NCI-H1092 treated with DMSO at 0.1 percent for 48 hours (cell line): ENCODE measurements around the gene CORO6.

Experiments used
- DNase-seq: peaks from one replicate; lab custom pipeline; 2025; lab: John Stamatoyannopoulos, UW

The CORO6 gene

DNA sequence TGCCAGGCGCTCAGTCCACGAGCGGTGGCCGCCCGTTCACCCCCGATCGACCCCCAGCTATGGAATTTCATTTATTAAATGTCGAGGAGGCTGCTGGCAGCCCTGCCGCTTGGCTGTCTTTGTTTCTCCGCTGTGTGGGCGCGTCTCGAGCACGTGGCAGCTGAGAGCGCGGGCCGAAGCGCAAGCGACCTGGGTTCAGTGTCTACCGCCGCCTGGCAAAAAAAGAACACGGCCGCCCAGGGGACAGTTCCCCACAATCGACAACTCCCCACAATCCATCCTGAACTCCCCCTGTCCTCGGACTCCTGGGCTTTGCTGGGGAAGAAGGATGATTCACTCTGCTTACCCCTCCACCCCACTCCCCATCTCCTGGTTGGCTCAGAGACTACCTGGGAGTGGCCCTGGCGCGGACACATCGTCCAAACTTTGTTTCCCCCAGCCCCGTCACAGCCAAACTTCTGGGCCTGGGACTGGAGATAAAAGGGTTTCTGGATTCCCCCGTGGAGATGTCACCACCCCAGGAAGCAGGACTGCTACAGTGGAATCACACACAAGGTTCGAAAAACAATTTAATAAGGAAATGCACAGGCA, 31.5 kb downstream of the CORO6 start:
- peak; percentile 82 for DNase-seq

GRCh38 chr17:29590411-29591145, 32.1 kb downstream of the CORO6 start:
- peak; percentile 82 for DNase-seq

DNA sequence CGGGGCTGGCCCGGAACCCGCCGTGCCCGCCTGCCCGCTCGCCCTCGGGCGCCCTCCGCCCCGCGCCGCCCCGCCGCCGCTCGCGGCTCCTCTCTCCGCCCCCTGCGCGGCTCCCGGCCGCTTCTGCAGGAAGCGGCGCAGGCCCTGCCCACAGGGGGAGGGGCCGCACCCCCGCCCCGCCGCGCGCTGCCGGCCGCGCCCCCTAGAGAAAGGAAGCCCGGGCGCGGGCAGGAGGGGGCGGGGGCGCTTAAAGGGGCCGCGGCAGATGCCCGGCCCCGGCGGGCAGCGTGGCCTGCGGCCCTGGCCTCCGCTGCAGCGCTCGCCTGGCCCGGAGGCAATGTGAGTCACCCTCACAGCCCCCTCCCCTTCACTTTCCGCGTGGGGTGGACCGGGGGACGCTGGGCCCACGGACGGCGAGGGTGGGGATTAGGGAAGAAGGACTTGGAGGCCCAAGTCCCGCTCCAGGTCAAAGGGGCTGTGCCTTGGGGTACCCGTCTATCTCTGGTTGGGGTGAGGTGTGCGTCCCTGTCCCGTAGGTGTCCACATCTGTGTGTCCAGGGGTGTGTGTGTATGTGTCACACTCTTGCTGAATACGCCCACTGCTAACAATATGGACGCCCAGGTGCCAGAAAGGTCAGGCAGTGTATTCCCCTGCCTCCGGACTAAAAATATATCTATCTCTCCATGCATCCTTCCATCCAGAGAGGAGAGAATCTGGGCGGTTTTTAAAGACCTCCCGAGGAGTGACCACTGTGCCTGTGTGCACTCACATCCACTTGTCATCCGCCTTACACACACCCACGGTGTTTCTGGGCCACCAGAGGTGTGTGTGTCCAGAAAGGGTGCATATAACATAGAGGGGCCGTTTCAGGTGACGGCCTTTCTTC, 32.9 kb downstream of the CORO6 start, which contains the start of gene GIT1:
Gene GIT1 (minus strand): TSS at position 125 of the 887 bp plus-strand sequence. CDS start 270 bp downstream, outside the sequence.
- DNase-seq: peak; percentile 80

DNA sequence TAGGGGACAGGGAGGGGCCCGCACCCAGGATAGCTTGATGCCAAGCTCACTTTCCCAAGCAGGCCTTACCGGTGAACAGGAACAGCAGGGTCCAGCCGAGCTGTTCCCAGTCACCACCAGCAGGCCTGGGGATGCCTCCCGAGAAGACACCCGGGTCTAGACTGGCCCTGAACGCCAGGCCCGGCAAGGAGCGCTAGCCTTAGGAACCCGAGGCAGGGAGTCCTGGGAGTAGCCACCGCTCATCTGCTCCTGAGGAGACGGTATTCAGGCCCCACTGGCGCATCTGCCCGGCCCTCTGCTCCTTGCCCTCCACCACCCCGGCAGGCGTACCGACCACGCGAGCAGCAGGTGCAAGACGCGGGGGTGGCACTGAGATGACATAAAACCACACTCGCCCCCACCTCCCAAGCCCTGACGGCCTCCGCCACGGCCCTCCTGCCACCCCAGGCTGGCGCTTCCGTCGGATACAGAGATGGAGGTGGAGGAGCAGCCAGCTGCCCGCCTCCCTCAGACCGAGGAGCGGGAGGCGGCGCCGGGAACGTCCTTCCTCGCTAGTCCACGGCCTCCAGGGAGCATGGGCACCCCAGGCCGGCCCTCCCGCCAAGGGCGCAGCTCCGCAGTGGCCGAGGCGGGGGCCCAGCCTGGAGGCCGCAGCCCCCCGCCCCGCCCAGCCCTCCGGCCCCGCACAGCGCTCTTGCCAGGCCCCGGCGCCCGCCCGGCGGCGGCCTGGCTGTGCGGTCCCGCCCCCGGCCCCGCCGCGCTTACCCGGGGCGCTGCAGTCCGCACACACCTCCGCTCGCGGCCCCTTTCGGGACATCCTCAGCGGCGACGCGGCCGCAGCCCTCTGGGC, 33.9 kb downstream of the CORO6 start:
- DNase-seq: peak; percentile 36

DNA sequence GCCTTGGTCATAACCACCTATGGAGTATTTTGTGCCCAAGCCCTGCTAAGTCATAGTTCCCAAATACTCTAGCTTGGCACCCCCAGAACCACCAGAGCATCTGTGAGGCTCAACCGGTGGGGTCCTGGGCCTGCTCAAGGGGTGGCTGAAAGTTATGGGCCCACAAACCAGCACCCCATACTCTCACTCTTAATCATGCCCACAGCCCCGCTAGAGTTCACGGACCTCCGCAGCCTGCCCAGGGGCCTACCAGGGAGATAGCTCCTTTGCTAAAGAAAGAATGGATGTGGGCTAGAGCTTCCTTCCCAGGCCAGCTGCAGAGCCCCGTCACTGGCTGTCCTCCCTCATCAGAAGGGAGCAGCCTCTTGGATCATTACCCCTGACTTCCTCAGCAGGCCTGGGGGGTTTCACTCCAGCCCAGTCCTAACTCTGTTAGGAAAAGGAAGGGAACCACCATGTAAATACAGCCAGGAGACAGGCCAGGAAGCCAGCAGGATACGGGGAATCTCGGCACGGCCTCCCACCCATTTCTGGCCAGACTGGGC, 34.6 kb downstream of the CORO6 start:
- no peak for DNase-seq

GRCh38 chr17:29587591-29587990, 35.1 kb downstream of the CORO6 start:
- DNase-seq: no peak

DNA sequence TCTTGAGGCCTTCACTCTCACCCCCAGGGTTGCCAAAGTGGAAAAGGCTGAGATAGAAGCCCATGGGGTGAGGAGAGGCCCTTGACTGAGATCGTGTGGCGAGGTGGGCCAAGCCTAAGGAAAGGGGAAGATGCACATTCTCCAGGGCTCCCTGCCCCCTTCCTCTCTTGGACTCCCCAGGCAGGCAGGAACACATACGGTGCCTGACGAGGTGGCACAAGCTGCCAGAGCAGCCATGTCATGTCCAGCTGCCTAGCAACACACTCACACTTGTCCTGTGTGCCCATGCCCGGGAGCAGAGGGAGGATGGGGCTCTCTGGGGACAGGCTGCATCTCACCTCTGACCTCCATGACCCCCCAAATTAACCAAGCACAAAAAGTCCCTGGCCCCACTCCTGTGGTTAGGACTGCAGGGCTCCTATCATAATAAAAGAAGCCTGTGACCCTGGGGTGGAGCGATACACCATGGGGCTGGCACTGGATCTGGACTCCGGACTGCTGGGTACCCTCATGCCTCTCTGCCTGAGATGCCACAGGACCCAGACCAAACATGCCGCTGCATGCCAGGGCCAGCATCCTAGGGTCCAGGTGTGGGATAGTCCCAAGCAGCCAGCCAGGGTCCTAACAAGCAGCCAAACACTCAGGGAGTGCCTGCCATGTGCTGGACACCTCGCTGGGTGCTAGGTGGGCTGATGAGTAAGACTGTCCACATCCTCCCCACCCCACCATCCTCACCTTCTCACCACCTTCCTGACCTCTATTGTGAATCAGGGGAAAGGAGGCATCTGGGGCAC, 35.8 kb downstream of the CORO6 start:
- DNase-seq: no peak

GRCh38 chr17:29585080-29585751, 37.5 kb downstream of the CORO6 start:
- DNase-seq: no peak

DNA sequence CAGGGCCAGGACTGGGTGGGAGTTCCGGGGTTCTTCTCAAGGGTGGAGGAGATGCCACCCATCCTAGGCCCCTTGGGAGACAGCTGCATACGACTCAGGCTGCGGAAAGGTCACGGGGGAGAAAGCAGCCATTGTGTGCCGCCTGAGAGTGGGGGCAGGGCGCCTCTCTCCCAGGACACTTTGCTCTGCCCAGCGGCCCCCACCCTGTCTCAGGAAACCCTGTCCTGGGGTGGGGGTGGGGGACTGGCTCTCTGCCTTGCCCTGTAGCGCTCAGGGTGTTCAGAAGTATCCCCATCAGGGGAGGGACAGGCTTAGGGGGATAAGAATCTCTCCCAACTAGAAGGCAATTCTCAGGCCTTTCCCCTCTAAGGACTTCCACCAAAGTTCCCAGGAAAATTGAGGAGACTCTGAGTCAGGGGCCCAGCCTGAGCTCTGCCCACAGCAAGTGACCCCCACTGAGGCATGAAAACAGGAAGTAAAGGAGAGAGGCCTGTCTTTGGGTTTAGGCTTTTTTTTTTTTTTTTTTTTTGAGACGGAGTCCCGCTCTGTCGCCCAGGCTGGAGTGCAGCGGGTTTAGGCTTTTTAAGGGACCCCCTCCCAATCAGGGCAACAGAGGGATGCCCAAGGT, 38.1 kb downstream of the CORO6 start:
- no peak for DNase-seq

- DNase-seq: no peak
Measured at GRCh38 chr17:29583324-29584248, 39.1 kb downstream of the CORO6 start.

- no peak for DNase-seq
Measured at GRCh38 chr17:29582772-29583171, 39.9 kb downstream of the CORO6 start.

GRCh38 chr17:29582254-29582765, 40.4 kb downstream of the CORO6 start:
- DNase-seq: no peak

- no peak for DNase-seq
Measured at GRCh38 chr17:29581583-29582253, 41.0 kb downstream of the CORO6 start.

GRCh38 chr17:29579866-29580771, 42.6 kb downstream of the CORO6 start:
- DNase-seq: peak; percentile 59

- DNase-seq: no peak
Measured at GRCh38 chr17:29578626-29579485, 43.9 kb downstream of the CORO6 start.
